GM19397 (cell line): ENCODE measurements around the gene NISCH.

Experiments used
- ATAC-seq: cut with Tn5 transposase; IDR thresholded peaks from one replicate; pipeline ENCODE4 v1.9.1; 2021; ENCODE audit warnings: mild to moderate bottlenecking, moderate library complexity; ENCODE audit not compliant: unreplicated experiment

The NISCH gene

GRCh38 chr3:52470920-52471319, 15.5 kb downstream of the NISCH start:
- no peak for ATAC-seq

- no peak for ATAC-seq
Observed at GRCh38 chr3:52471371-52472238, 16.2 kb downstream of the NISCH start.

DNA sequence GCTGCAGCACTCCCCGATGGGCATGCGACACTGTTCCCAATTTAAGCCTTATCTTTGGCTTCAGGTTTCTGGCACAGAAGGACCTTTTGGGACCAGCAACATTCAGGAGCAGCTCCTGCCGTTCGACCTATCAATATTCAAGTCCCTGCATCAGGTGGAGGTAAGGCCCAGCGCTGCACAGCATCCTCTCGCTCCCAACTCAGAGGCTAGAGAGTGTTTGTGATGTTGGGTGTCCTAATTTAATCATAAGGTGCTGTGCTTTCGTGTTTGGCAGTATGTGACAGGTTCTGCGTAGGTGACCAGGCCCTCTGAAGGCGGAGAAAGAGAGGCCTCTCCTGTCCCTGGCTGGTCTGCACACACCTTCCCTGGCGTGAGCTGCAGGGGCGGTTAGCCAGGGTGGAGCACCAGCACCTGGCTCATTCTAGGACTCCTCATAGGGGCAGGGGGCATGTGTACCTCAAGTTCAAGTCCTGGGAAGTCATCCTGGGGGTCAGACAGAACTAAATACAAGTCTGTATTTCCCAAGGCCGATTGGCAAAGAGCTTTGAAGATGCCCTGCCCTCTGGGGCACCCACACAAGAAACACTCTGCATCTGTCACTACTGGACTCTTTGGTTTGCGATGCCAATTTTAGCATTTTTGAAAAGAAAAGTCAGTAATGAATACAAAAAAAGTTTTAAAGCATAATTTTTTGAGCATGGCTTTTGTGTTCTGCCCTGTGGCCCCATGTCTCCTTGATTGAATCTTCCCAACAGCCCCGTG, 17.0 kb downstream of the NISCH start:
- ATAC-seq = no peak

DNA sequence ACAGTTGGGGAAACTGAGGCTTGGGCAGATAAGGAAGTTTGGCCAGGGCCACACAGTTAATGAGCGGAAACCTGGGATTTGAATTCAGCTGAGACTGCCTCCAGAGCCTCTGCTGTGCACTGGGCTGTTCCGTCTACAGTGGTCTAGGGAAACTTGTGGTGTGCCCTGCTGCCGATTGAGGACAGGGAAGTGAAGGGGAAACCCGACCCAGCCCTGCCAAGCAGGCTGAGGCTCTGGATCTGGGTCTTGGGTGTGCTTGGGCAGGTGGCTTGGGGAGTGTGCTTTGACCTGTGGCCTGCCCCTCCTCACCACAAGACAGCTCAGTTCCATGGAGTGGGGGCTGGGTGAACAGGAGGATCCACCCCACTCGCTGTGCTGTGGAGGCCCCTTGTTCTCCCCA, 17.6 kb downstream of the NISCH start:
- ATAC-seq = no peak

GRCh38 chr3:52477076-52477795, 21.8 kb downstream of the NISCH start:
- ATAC-seq = no peak

DNA sequence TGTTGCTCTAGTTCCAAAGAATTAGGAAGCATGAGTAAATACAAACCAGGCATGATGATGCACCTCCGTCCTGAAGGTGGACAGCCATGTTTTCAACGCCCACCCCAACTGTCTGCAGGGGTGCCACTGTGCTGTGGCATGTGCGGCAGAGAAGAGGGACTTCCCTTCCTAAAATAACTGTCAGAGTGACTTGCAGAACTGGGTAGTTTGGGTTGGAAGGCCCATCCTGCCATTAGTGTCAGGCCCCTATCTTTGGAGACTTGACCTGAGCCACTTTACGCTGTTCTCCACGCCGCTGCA, 22.3 kb downstream of the NISCH start:
- no peak for ATAC-seq

GRCh38 chr3:52479037-52479876, 23.9 kb downstream of the NISCH start:
- no peak for ATAC-seq

- ATAC-seq = no peak
Observed at GRCh38 chr3:52479877-52480575, 24.6 kb downstream of the NISCH start.

- no peak for ATAC-seq
Observed at GRCh38 chr3:52480768-52481715, 25.6 kb downstream of the NISCH start.

- ATAC-seq = no peak
Observed at GRCh38 chr3:52481819-52482521, 26.6 kb downstream of the NISCH start.

- no peak for ATAC-seq
Observed at GRCh38 chr3:52483081-52483480, 27.7 kb downstream of the NISCH start.

- no peak for ATAC-seq
Observed at GRCh38 chr3:52483577-52484381, 28.4 kb downstream of the NISCH start.

DNA sequence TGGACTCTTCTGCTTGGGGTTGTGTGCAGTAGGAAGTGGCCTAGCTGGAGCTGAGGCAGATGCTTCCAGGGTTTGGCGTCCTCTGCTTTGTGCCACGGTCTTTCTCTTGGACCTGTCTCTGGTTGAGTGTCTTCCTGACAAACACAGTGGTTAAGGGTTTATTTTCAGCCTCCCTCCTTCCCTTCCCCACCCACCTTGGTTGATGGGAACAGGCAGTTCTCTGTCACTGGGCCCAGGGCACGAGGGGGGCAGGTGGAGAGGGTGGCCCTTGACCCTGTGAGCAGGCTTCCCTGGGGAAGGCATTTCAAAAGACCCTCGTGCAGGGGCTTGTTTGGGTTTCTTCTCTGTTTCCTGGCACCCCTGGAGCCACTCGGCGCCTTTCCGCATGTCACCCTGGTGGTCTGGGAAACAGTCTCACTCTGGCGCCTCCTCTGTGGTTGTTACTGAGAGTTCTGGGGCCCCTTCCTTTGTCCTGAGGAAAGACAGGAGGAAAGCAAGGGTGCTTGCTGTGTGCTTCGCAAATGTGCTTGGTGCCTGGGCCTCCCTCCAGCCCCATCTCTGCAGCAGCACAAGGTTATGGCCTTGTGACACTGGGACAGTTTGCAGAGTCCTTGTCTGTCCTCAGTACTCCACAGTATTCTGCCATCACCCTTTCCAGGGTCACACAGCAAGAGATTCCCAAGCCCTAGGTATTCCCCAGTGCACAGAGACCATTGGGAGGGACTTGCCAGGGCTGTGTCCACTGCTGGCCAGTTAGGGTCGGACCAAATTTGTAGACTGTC, 29.5 kb downstream of the NISCH start:
- ATAC-seq = no peak

DNA sequence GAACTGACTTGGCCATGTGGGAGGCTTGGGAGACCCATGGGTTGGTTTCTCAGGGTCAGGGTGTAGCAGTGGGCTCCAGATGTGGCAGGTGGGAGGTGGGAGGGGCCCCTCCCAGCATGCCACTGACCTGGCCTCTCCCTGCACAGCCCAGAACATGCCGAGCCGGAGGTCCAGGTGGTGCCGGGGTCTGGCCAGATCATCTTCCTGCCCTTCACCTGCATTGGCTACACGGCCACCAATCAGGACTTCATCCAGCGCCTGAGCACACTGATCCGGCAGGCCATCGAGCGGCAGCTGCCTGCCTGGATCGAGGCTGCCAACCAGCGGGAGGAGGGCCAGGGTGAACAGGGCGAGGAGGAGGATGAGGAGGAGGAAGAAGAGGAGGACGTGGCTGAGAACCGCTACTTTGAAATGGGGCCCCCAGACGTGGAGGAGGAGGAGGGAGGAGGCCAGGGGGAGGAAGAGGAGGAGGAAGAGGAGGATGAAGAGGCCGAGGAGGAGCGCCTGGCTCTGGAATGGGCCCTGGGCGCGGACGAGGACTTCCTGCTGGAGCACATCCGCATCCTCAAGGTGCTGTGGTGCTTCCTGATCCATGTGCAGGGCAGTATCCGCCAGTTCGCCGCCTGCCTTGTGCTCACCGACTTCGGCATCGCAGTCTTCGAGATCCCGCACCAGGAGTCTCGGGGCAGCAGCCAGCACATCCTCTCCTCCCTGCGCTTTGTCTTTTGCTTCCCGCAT, 31.8 kb downstream of the NISCH start:
- no peak for ATAC-seq

DNA sequence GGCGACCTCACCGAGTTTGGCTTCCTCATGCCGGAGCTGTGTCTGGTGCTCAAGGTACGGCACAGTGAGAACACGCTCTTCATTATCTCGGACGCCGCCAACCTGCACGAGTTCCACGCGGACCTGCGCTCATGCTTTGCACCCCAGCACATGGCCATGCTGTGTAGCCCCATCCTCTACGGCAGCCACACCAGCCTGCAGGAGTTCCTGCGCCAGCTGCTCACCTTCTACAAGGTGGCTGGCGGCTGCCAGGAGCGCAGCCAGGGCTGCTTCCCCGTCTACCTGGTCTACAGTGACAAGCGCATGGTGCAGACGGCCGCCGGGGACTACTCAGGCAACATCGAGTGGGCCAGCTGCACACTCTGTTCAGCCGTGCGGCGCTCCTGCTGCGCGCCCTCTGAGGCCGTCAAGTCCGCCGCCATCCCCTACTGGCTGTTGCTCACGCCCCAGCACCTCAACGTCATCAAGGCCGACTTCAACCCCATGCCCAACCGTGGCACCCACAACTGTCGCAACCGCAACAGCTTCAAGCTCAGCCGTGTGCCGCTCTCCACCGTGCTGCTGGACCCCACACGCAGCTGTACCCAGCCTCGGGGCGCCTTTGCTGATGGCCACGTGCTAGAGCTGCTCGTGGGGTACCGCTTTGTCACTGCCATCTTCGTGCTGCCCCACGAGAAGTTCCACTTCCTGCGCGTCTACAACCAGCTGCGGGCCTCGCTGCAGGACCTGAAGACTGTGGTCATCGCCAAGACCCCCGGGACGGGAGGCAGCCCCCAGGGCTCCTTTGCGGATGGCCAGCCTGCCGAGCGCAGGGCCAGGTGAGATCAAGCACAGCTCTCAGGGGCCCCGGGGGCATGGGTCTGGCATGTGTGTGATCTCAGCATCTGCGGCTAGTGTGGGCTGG, 32.6 kb downstream of the NISCH start:
- no peak for ATAC-seq
